ENCODE measurements around the gene ARL5A.

Gene ARL5A

GRCh38 chr2:151852260-151853069, 24.2 kb upstream of the ARL5A start:
- TF ChIP-seq SIN3A (IDR thresholded peaks at IDR 0.05; ENCODE audit: borderline replicate concordance, insufficient read depth, low read length) (no peak), TAF1 (IDR thresholded peaks at IDR 0.05; ENCODE audit: borderline replicate concordance, insufficient read depth, low read length) (no peak), REST (IDR thresholded peaks at IDR 0.05; ENCODE audit: insufficient read depth in 1 of 2, low read depth in 2 of 2, low read length in 2 of 2) (no peak), FOXP2 (optimal IDR thresholded peaks at IDR 0.05; ENCODE audit: borderline replicate concordance, extremely low read depth, extremely low read length, insufficient read depth) (no peak), POLR2AphosphoS5 (IDR thresholded peaks at IDR 0.05; ENCODE audit: low read depth, low read length) (no peak)

DNA sequence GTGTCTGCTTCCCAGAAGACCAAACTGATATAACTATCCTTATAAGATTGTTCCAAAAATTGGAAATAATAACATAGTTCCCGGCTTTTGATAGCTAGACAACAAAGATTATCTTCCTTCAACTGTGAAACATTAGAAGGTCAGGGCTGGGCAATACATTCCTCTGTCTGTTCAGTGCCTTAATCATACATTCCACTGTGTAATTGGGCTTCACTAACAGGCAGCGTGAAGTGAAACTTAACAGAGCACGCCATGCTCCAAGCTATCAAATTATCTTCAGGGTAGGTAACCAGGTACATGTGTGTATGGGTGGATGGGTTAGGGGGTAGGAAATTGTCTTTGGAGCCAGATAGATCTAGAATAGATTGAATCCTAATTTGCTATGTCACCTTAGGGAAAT, 23.5 kb upstream of the ARL5A start:
- TF ChIP-seq FOXP2 (optimal IDR thresholded peaks at IDR 0.05; ENCODE audit: borderline replicate concordance, extremely low read depth, extremely low read length, insufficient read depth) = no peak
- TF ChIP-seq SIN3A (IDR thresholded peaks at IDR 0.05; ENCODE audit: borderline replicate concordance, insufficient read depth, low read length) = no peak
- TF ChIP-seq TAF1 (IDR thresholded peaks at IDR 0.05; ENCODE audit: borderline replicate concordance, insufficient read depth, low read length) = no peak
- no peak for TF ChIP-seq REST (IDR thresholded peaks at IDR 0.05; ENCODE audit: insufficient read depth in 1 of 2, low read depth in 2 of 2, low read length in 2 of 2)
- TF ChIP-seq POLR2AphosphoS5 (IDR thresholded peaks at IDR 0.05; ENCODE audit: low read depth, low read length) = no peak

DNA sequence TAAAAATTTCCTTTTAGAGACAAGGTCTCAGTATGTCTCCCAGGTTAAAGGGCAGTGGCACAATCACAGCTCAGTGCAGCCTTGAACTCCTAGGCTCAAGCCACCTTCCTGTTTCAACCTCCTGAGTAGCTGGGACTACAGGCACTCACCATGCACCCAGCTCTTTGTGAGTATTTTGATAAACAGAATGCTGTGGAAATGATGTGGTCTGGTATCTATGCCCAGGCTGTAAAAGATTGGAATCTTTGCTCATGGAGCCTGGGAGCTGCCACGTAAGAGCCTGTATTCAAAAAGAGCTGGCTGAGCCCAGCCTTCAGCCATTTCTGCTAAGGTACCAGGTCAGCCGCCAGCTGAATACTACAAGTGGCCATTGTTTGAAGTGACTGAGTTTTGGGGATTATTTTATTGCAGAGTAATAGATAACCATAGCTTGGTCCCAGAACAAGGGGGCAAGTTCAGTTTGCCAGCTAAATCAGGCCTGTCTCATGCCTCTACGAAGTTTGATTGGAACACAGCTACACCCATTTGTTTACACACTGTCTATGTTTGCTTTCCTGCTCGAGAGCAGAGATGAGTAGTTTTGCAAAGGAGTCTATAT, 21.3 kb upstream of the ARL5A start:
- no peak for TF ChIP-seq SIN3A (IDR thresholded peaks at IDR 0.05; ENCODE audit: borderline replicate concordance, insufficient read depth, low read length)
- no peak for TF ChIP-seq TAF1 (IDR thresholded peaks at IDR 0.05; ENCODE audit: borderline replicate concordance, insufficient read depth, low read length)

- TF ChIP-seq FOXP2 (optimal IDR thresholded peaks at IDR 0.05; ENCODE audit: borderline replicate concordance, extremely low read depth, extremely low read length, insufficient read depth) (no peak), POLR2AphosphoS5 (IDR thresholded peaks at IDR 0.05; ENCODE audit: low read depth, low read length) (no peak), SIN3A (IDR thresholded peaks at IDR 0.05; ENCODE audit: borderline replicate concordance, insufficient read depth, low read length) (no peak), REST (IDR thresholded peaks at IDR 0.05; ENCODE audit: insufficient read depth in 1 of 2, low read depth in 2 of 2, low read length in 2 of 2) (no peak), TAF1 (IDR thresholded peaks at IDR 0.05; ENCODE audit: borderline replicate concordance, insufficient read depth, low read length) (no peak)
Observed at GRCh38 chr2:151845884-151846283, 17.7 kb upstream of the ARL5A start.

- TF ChIP-seq REST (IDR thresholded peaks at IDR 0.05; ENCODE audit: insufficient read depth in 1 of 2, low read depth in 2 of 2, low read length in 2 of 2) = no peak
- TF ChIP-seq TAF1 (IDR thresholded peaks at IDR 0.05; ENCODE audit: borderline replicate concordance, insufficient read depth, low read length) = no peak
- no peak for TF ChIP-seq POLR2AphosphoS5 (IDR thresholded peaks at IDR 0.05; ENCODE audit: low read depth, low read length)
- TF ChIP-seq FOXP2 (optimal IDR thresholded peaks at IDR 0.05; ENCODE audit: borderline replicate concordance, extremely low read depth, extremely low read length, insufficient read depth) = no peak
- no peak for TF ChIP-seq SIN3A (IDR thresholded peaks at IDR 0.05; ENCODE audit: borderline replicate concordance, insufficient read depth, low read length)
Observed at GRCh38 chr2:151845481-151845880, 17.3 kb upstream of the ARL5A start.

Measured in PFSK-1 (cell line).